ENCODE measurements around the gene CCL16. TPM values are rescaled to one million over a fixed set of nuclear protein-coding genes. Genes with fewer than 3 reads are reported as not detected.

CCL16 gene, protein sequence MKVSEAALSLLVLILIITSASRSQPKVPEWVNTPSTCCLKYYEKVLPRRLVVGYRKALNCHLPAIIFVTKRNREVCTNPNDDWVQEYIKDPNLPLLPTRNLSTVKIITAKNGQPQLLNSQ
- total RNA-seq (2021; fragmentation: NEBNext Ultra II Directional; extraction: Animal tissue kit (Norgen Biotek cat#: 25700)), result not detected in 2 replicates
- not detected in 2 replicates for polyA plus RNA-seq (2011; rRNA removed)
- not detected for polyA plus RNA-seq (2011; cell fraction: cytosol; rRNA removed)
- polyA plus RNA-seq (2011; cell fraction: nucleus; rRNA removed), result not detected
- polyA plus RNA-seq (2012, experiment 1 of 2), result not detected in 4 replicates
- not detected for polyA plus RNA-seq (2012, experiment 2 of 2)
- not detected for polyA plus RNA-seq (2013, experiment 1 of 2)
- not detected for polyA plus RNA-seq (2013, experiment 2 of 2)
- polyA minus RNA-seq (2011; rRNA and poly(A)+ RNA removed), result not detected in 2 replicates
- not detected for polyA minus RNA-seq (2011; cell fraction: cytosol; rRNA and poly(A)+ RNA removed)
- not detected for polyA minus RNA-seq (2011; cell fraction: nucleus; rRNA and poly(A)+ RNA removed)
- long read RNA-seq, experiment 1, result 0 reads
- long read RNA-seq, experiment 2, result 0 reads

DNA sequence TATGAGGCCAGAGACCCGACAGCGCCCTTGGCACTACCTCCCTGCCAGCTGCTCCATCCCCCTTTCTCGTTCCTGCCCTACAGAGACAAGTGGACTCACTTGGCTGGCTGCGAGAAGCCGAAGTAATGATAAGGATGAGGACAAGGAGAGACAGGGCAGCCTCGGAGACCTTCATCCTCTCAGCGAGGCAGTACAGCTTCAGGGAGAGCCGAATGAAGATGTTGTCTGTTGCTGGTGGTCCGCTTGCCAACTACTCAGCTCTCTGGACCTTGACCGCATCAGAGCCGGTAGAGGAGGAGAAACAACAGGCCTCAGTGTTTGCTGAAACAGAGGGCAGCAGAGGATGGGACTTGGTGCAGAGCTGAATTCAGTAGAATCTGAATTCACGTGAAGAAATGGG, at the start of gene CCL16:
Gene CCL16 (minus strand): TSS at position 252 of the 400 bp plus-strand sequence. CDS start 77 bp downstream, at position 175.
- Histone ChIP-seq H3K4me2 (ENCODE audit: insufficient read depth in 1 of 2, low read depth in 2 of 2, low read length in 2 of 2) (no peak within 1 kb of the TSS), H3K9ac (replicated peaks in 1 of 4; ENCODE audit: extremely low read depth in 1 of 4, low read depth in 3 of 4, low read length in 3 of 4) (no peak within 1 kb of the TSS), H2AFZ (ENCODE audit: low read length) (no peak within 1 kb of the TSS), H3K4ac (replicated peaks; ENCODE audit: insufficient read length, low read depth, low read length) (no peak within 1 kb of the TSS), H3K23me2 (ENCODE audit: low read depth, low read length) (no peaks in the 10 kb centered on the region), H3K9me3 (ENCODE audit: insufficient read depth in 2 of 2, low read depth in 1 of 2, low read length in 1 of 2) (no peaks in the 10 kb centered on the region), H3K4me3 (ENCODE audit: extremely low read depth in 1 of 4, insufficient read depth in 2 of 4, low read depth in 3 of 4, low read length in 4 of 4) (no peak within 1 kb of the TSS), H2BK15ac (ENCODE audit: low read length) (no peak within 1 kb of the TSS), H4K20me1 (replicated peaks in 1 of 2; ENCODE audit: control insufficient read depth in 1 of 2, insufficient read depth in 2 of 2, low read length in 2 of 2) (no peaks in the 10 kb centered on the region), H3K56ac (replicated peaks; ENCODE audit: insufficient read length, low read depth, low read length) (no peak within 1 kb of the TSS), H4K8ac (ENCODE audit: extremely low read depth, insufficient read depth, low read length) (no peak within 1 kb of the TSS), H2BK12ac (ENCODE audit: low read depth, low read length) (no peak within 1 kb of the TSS), H3K4me1 (replicated peaks in 1 of 4; ENCODE audit: control insufficient read depth in 3 of 4, insufficient read depth in 4 of 4, low read length in 3 of 4) (no peaks in the 10 kb centered on the region), H3K79me2 (ENCODE audit: control insufficient read depth in 1 of 2, insufficient read depth in 2 of 2, low read length in 2 of 2) (no peaks in the 10 kb centered on the region), H2BK5ac (ENCODE audit: low read depth, low read length) (no peak within 1 kb of the TSS), H2BK120ac (replicated peaks; ENCODE audit: low read depth, low read length) (no peak within 1 kb of the TSS), H3K23ac (ENCODE audit: insufficient read length) (no peak within 1 kb of the TSS), H2BK20ac (ENCODE audit: low read length) (no peak within 1 kb of the TSS), H3K18ac (ENCODE audit: extremely low read depth, low read length) (no peak within 1 kb of the TSS), H2AK5ac (ENCODE audit: low read depth, low read length) (no peak within 1 kb of the TSS), H3K27me3 (replicated peaks in 1 of 4; ENCODE audit: control insufficient read depth in 3 of 4, extremely low read depth in 1 of 4, insufficient read depth in 3 of 4, low read length in 3 of 4) (no peaks in the 10 kb centered on the region), H3K14ac (ENCODE audit: insufficient read length) (no peak within 1 kb of the TSS), H3K79me1 (ENCODE audit: low read depth, low read length) (no peaks in the 10 kb centered on the region), H4K5ac (ENCODE audit: insufficient read length, low read depth, low read length) (no peak within 1 kb of the TSS), H4K91ac (replicated peaks; ENCODE audit: insufficient read length, low read length) (no peak within 1 kb of the TSS), H3K27ac (ENCODE audit: low read depth, low read length) (no peak within 1 kb of the TSS), H3K36me3 (ENCODE audit: control insufficient read depth in 2 of 4, insufficient read depth in 4 of 4, low read length in 3 of 4) (no peaks in the 10 kb centered on the region)
- WGBS, 2 experiments (ENCODE audit: extremely low coverage in 1 of 2, insufficient coverage in 1 of 2, insufficient read length in 1 of 2, insufficient replicate concordance in 2 of 2, low coverage in 1 of 2, low lambda C conversion rate in 2 of 2, missing lambda C conversion rate in 1 of 2), result 92% methylated on average over 12 of the region's 12 CpGs; no CpG with 5 or more reads in 1 of the 2 experiments
- POLR2A ChIA-PET (ENCODE audit: partially characterized antibody), result no interaction called here
- CTCF ChIA-PET (ENCODE audit: partially characterized antibody), result interaction anchor here (1.0 to 7.2 kb wide), 5 partner anchors 8 to 174 kb away, joined by 3 to 33 read pairs (median 4); no protein-coding TSS in a partner anchor
- FAIRE-seq, result no peak
- no peak for DNase-seq (ENCODE audit: low read depth in 1 of 2, low spot score in 2 of 2)
- TF ChIP-seq, protein P1, sequence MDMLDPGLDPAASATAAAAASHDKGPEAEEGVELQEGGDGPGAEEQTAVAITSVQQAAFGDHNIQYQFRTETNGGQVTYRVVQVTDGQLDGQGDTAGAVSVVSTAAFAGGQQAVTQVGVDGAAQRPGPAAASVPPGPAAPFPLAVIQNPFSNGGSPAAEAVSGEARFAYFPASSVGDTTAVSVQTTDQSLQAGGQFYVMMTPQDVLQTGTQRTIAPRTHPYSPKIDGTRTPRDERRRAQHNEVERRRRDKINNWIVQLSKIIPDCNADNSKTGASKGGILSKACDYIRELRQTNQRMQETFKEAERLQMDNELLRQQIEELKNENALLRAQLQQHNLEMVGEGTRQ (IDR thresholded peaks at IDR 0.05; ENCODE audit: low read length), result no peak
- no peak for TF ChIP-seq NANOG (IDR thresholded peaks at IDR 0.05; ENCODE audit: insufficient read depth, low read depth, low read length, poor library complexity, severe bottlenecking)
- TF ChIP-seq HDAC6 (IDR thresholded peaks at IDR 0.05; ENCODE audit: low read depth, low read length), result no peak
- TF ChIP-seq SP1 (IDR thresholded peaks at IDR 0.05; ENCODE audit: low read depth, low read length), result no peak

All from H1 (cell line).